Thyroid gland (tissue), 4 donors: Measurements from ENCODE around the gene DCDC2B.

Experiments
- POLR2A ChIP-seq, 2 donors: fragments of 450-650 bp; IDR thresholded peaks; one replicate each; pipeline ENCODE4 v1.6.1; 2017; ENCODE audit warnings: antibody characterized with exemption in 2 of 2, mild to moderate bottlenecking in 2 of 2, moderate library complexity in 1 of 2
- TF ChIP-seq, protein P1 (sequence below), 6 experiments: fragments of 200-600 bp in 3 of 6; fragments of 450-650 bp in 3 of 6; sonication (generic) in 3 of 6; IDR thresholded peaks; one replicate each; pipeline ENCODE4 v1.5.1; 2016 to 2019; ENCODE audit warnings: antibody characterized with exemption in 6 of 6, mild to moderate bottlenecking in 2 of 6, inconsistent platforms in 1 of 6, moderate library complexity in 1 of 6

GRCh38 chr1:32200226-32201010, 8.5 kb upstream of the DCDC2B start, which contains the start of gene CCDC28B:
- TF ChIP-seq, protein P1, sequence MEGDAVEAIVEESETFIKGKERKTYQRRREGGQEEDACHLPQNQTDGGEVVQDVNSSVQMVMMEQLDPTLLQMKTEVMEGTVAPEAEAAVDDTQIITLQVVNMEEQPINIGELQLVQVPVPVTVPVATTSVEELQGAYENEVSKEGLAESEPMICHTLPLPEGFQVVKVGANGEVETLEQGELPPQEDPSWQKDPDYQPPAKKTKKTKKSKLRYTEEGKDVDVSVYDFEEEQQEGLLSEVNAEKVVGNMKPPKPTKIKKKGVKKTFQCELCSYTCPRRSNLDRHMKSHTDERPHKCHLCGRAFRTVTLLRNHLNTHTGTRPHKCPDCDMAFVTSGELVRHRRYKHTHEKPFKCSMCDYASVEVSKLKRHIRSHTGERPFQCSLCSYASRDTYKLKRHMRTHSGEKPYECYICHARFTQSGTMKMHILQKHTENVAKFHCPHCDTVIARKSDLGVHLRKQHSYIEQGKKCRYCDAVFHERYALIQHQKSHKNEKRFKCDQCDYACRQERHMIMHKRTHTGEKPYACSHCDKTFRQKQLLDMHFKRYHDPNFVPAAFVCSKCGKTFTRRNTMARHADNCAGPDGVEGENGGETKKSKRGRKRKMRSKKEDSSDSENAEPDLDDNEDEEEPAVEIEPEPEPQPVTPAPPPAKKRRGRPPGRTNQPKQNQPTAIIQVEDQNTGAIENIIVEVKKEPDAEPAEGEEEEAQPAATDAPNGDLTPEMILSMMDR (IDR thresholded peaks at IDR 0.05), result no peak
- TF ChIP-seq POLR2A (IDR thresholded peaks at IDR 0.05), result peak in 1 of 2 donors; percentile 14
